ENCODE results near the gene CMTM5. TPM values are rescaled to one million over a fixed set of nuclear protein-coding genes. Genes with fewer than 3 reads are reported as not detected.
"Not testable (repeated sequence)": the region's sequence is repeated elsewhere in the genome, so short reads cannot be mapped to it uniquely, and the experiment has no call there.

Gene CMTM5
- total RNA-seq, 1 experiment from 2014 or later, result not detected

DNA sequence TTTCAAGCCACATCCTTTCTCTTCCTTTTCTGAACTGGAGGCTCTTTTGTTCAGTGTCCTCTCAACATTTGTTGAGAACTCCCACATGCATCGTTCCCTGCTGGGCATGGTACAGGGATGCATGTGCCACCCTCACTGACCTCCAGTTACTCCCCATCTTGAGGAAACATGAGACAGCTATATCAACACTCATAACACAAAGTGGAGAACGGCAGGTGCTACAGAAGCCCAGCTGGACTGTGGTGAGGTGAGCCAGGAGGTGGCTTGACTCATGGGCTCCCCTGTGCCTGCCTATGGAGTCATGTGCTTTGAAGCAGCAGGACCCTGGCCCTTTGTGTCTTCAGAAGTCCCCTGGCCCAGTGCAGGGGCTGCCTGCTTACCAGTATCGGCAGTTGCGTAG, 21.5 kb downstream of the CMTM5 start:
- no peak for DNase-seq (ENCODE audit: low spot score)

- no peak for DNase-seq (ENCODE audit: low spot score)
Measured at GRCh38 chr14:23399136-23399535, 22.3 kb downstream of the CMTM5 start.

- DNase-seq (ENCODE audit: low spot score), result no peak
Measured at GRCh38 chr14:23399591-23399990, 22.7 kb downstream of the CMTM5 start.

GRCh38 chr14:23400496-23401149, 23.8 kb downstream of the CMTM5 start:
- not testable (repeated sequence) for DNase-seq (ENCODE audit: low spot score)

- DNase-seq (ENCODE audit: low spot score), result no peak
Measured at GRCh38 chr14:23401291-23401690, 24.4 kb downstream of the CMTM5 start.

DNA sequence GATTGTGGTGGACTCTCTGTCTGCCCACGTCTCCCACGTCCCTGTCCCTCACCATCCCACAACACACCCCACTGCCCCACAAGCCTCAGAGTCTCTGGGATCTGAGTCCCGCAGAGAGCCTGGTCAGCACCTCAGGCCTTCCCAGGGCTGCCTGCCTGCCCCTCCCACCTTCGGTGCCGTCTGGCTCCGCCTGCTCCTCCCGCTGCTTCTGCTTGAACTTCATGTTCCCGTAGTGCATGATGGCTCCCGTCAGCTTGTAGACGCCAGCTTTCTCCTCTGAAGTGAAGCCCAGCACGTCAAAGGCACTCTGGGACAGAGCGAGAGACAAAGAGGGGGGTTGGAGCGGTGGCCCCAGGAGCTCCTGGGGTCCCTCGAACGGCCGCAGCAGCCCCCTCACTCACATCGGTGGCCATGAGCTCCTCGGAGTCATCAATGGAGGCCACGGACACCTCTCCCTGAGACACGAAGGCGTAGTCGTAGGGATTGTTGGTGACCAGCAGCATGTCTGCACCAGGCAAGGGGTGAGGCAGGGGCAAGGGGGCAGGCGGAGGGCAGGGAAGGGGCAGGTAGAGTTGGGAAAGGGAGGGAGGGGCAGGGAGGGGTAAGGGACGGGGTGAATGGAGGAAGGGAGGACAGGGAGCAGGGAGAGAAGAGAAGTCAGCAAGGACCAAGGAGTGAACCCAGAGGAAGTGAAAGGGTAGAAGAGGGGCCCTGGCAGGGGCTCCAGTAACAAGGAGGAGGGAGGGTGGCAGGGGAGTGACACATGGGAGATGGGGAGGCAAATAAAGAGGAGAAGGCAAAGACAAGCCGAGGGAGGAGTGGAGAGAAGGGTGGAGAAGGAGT, 25.7 kb downstream of the CMTM5 start:
- no peak for DNase-seq (ENCODE audit: low spot score)

DNA sequence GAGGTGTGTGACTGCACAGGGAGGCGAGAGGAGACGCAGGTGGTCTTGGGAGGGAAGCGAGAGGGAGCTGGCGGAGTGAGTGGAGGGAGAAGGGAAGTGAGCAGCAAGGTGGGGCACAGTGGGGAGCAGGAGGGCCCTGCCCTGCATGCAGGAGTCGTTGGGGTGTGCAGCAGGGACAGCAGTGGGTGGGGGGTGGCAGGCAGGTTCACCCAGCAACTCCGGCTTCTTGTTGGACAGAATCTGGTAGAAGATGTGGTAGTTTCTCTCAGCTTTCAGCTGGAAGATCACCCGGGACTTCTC, 26.2 kb downstream of the CMTM5 start:
- no peak for DNase-seq (ENCODE audit: low spot score)

DNA sequence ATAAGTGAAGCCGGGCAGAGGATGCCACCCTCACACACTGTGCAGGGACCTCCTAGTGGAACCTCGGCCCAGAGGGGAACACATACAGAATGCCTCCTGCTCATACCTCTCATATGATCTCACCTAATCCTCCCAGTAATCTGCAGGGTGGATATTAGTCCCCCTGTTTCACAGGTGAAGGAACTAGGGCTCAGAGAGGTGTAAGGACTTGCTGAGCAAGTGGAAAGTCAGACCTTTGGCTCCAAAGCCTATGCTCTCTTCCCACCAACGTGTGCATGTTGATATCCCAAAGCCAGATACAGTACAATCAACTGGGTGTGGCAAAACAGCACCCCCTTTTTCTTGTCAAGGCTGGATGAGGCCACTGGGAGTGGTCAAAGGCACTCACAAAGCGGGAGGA, 27.1 kb downstream of the CMTM5 start:
- no peak for DNase-seq (ENCODE audit: low spot score)

DNA sequence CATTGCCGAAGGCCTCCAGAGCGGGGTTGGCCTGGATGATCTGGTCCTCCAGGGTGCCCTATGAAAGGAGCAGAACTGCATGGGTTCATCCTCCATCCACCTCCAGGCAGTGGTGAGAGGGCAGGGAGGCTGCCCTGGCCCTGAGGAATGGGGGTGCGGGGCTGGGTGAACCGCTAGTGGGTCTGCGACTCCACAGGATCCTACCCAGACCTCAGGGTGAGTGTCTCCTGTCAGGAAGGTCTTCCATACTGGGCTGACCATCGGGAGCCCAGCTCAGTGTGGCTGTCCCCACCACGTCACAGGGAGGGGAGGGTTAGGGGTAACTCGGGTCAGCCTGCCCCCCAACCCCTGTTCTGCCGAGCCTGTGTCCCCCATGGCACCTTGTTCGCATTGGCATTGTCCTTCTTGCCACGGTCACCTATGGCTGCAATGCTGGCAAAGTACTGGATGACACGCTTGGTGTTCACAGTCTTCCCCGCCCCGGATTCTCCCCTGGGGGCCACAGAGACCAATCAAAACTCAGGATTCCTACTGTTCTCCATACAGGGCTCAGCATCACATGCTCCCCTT, 27.6 kb downstream of the CMTM5 start:
- no peak for DNase-seq (ENCODE audit: low spot score)

GRCh38 chr14:23405096-23405495, 28.2 kb downstream of the CMTM5 start:
- DNase-seq (ENCODE audit: low spot score), result no peak

DNA sequence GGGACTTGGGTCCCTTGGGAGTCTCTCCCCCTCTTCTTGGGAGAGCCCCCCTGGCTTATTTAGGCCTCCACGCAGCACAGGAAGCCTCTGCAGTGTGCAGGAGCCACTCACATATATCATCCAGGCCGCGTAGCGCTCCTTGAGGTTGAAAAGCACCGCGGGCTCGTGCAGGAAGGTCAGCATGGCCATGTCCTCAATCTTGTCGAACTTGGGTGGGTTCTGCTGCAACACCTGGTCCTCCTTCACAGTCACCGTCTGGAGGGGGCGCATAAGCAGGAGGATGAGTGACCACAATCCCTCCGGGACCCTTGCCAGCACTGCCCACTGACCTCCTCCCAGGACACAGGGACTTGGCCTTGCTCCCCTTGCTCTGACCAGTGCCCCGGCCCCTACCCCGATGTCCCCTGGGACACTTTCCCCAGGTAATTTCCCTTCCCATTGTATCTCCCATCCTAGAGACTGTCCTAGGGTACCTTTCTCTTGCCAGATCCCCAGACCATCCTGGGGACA, 28.7 kb downstream of the CMTM5 start:
- DNase-seq (ENCODE audit: low spot score), result no peak

GRCh38 chr14:23406244-23406643, 29.4 kb downstream of the CMTM5 start:
- no peak for DNase-seq (ENCODE audit: low spot score)

DNA sequence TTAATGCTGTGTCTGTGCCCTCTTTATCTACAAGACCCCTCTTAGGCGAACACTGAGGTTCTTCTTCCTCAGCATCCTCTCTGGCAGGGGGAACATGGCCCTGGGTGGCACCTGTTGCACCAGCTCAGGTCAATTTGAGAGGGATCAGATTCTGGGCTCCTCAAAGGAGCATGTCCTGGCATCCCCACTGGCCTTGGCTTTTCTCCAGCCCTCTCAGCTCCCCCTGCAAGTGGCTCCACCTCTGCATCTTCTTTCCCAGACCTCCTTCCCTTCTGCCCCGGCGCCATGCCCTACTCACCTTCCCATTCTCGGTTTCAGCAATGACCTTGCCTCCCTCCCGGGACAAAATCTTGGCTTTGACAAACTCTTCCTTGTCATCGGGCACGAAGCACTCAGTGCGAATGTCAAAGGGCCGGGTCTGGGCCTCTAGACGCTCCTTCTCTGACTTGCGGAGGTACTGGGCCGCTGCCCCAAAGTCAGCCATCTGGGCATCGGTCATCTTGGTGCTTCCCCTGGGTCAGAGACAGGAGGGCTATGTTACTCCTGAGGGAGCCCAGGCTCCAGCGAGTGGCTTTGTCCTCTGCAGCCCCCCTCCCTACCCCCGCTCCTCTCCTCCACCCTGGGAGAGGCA, 30.0 kb downstream of the CMTM5 start:
- no peak for DNase-seq (ENCODE audit: low spot score)

GRCh38 chr14:23407516-23408306, 30.9 kb downstream of the CMTM5 start, which contains the start of gene MYH6:
TSS of gene MYH6 (minus strand) at chr14:23408273. CDS start at chr14:23407223, 1,050 bp downstream.
- DNase-seq (ENCODE audit: low spot score), result no peak

GRCh38 chr14:23408307-23408630, 31.4 kb downstream of the CMTM5 start:
- no peak for DNase-seq (ENCODE audit: low spot score)

DNA sequence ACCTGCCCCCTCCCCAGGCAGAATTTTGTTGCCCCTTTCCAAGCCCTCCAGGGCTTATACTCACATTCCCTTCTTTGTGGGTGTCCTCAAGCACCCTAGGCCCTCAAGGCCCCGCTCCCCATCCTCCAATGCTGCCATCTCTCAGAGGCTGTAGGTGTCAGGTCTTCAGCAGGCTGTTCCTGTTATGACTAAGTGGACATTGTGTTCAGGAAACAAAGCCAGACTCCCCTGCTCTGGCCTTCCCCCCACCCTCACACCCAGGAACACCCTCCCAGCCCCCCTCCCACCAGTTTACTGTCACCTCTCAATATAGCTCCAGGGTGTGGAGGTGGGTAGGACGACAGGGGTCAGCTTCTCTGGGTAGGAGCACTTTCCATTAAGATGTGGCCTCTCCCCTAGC, 32.6 kb downstream of the CMTM5 start:
- no peak for DNase-seq (ENCODE audit: low spot score)

- DNase-seq (ENCODE audit: low spot score), result no peak
Measured at GRCh38 chr14:23409966-23410635, 33.3 kb downstream of the CMTM5 start.

GRCh38 chr14:23411563-23412525, 35.0 kb downstream of the CMTM5 start:
- no peak for DNase-seq (ENCODE audit: low spot score)

DNA sequence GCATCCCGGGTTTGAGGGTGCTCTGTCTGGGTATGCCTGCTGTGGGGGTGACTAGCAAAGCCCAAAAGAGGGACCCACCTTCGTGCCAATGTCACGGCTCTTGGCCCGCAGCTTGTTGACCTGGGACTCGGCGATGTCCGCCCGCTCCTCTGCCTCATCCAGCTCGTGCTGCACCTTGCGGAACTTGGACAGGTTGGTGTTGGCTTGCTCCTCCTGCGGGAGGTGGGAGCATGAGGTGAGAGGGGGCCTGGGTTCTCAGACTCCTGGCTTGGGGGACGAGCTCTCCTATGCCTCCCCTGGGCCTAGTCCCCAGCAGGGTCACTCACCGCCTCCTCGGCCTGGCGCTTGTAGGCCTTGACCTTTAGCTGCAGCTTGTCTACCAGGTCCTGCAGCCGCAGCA, 36.8 kb downstream of the CMTM5 start:
- no peak for DNase-seq (ENCODE audit: low spot score)

DNA sequence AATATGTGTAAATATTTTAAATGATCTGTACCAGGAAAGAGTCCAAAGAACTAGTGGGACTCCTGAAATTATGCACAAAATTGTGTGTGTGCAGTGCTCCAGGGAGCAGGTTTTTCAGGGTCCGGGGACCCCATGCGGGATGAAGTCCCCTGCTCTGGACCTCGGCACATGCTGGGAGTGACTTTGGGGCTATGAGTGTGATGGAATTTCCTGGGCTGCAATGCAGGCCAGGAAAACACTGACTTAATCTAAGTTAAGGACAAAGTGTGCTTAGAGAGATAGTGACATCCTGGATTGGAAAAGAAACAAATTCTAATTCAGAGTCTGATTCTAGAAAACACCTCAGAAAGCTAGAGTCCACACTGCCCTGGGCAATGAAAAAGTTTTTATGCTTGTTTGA, 37.4 kb downstream of the CMTM5 start:
- no peak for DNase-seq (ENCODE audit: low spot score)

Measured in H4 (cell line).